Nucleus accumbens (tissue), 56 donors: ENCODE results near the gene MEF2A.
"Not testable (repeated sequence)": the region's sequence is repeated elsewhere in the genome, so short reads cannot be mapped to it uniquely, and the experiment has no call there.

Experiments used
- DNase-seq, 56 donors: peaks; one replicate each; lab custom pipeline; 2025; lab: John Stamatoyannopoulos, UW

MEF2A gene

DNA sequence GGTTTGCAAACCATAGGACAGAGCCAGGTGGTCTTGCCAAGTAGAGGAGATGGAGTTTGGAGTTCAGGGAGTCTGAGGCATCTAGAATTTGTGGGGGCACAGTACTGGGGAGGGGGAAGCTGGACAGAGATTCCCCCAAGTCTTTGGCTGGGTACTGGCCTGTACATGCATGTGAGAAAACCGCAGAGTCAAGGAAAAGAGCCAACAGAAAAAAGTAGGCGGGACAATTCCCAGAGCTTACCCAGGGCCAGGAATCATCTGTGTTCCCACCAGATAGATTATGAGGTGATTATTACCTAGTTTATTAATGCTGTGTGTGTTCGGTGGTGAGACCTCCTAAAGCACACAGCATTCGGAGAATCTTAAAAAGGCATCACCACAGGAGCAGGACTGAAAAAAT lies 156.1 kb downstream of the MEF2A start:
- DNase-seq: no peak

DNA sequence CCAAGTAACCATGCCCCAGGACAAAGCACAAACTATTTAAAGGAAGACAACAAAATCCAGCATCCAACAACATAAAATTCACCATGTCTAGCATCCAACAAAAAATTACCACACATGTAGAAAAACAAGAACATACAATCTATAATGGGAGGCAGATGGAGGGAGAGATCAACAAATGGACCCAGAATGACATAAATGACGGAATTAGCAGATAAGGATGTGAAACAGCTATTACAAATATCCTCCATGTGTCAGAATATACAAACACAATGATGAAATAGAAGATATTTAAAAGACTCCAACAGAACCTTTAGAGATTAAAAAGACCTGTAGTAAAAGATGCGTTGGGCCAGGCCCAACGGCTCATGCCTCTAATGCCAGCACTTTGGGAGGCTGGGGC lies 156.6 kb downstream of the MEF2A start:
- DNase-seq: no peak

DNA sequence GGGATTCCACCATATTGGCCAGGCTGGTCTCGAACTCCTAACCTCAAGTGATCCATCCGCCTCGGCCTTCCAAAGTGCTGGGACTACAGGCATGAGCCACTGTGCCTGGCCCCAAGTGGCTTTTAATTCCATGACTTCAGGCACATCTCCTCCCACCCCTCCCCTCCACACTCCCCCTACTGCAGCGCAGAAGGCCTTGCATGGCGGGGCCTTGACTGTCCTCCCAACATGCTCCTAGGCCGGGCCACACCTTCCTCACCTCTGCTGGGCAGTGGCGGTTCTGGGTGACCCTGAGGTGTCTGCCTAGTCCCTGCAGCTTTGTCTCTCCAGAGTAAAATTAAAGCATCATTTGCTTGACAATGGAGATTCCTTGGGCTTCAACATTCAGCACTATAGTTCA lies 160.5 kb downstream of the MEF2A start:
- no peak for DNase-seq

DNA sequence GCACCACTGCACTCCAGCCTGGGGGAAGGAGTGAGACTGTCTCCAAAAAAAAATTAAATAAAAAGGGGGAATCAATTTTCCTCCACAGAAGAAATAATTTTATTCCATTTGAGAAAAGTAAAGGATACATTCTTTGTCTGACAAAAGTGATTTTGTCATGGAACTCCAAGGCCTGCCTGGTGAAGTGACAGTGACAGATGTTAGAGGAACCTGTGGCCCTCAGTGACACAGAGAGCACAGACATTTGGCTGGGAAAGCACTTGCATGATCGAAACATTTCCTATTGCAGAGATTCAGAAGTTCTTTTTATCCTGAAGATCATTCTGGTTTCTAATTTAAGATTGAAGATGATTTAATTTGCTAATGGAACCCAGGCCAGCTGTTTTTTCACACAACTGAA lies 161.5 kb downstream of the MEF2A start:
- DNase-seq: no peak

DNA sequence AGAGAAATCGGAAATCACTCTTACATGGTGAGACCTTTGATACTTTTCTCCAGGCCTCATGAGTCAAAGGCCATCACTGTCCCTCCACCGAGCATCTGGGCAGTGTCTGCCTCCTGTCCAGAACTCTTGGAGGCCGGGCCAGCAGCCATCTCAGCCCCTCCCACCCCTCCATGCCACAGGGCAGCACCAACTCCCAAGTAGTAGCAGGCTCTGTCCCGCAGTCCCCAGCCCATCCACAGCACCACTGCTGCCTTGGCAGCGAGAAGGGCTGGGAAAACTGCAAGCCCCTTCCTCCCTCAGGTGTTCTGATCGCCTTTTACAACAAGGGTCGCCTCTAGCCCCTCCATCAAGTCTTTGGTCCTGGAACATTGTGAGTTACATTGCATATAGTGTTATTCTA lies 161.9 kb downstream of the MEF2A start:
- DNase-seq: no peak

DNA sequence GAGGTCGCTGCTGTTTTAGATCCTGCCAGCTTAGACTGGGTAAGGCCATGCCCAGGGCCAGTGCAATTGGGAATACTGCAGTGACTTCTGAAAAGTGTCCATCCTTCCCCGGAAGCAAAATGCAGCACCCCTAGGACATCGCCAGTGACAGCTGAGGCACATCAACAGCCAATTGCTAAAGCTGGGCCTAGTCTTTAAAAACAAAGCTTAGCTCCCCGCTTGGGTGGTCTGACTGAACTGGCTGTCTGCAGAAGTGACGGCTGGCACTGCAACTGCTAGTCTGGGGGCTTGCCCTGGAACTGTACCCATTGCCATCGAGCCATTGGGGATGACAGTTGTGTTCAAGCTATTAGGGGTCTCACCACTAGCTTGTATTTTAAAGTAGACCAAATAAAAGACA lies 163.1 kb downstream of the MEF2A start:
- no peak for DNase-seq

DNA sequence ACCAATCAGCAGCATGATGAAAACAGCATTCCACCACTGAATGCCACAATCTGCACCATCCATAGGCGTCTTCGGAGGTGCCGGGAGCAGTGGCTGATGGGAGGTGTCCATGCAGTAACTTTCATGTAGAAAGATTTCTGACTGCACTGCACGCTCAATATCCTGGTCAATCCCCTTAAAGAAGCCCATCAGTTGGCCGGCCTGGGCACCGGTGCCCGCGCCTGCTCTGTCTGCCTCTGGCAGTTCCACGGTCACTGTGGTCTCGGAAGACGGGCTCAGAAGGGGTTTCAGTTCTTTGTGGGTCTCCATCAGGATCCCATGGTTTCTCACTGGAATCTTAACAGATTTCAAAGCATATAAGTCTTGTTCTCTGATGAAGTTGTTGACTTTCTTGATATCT lies 163.5 kb downstream of the MEF2A start:
- DNase-seq: no peak

DNA sequence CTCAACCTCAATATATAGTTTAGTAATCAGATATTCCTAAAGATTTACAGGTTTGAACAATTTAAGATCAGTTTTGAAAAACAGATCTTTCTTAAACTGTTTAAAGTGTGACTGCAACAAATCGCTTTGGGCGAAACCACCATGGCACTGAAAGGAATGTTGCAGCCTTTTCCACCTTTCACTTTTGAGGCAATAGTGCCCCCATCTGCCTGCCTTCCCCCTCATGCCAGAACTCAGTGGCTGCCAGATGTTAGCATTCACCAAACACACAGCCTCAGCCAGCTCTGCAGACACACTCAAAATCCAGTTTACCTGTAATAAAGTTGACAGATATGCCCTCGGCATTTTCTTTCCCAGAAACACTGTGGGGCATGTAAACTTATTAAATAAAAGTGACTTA lies 164.1 kb downstream of the MEF2A start:
- DNase-seq: peak in 26 of 56 donors; percentile 6 to 53 (median 34)

DNA sequence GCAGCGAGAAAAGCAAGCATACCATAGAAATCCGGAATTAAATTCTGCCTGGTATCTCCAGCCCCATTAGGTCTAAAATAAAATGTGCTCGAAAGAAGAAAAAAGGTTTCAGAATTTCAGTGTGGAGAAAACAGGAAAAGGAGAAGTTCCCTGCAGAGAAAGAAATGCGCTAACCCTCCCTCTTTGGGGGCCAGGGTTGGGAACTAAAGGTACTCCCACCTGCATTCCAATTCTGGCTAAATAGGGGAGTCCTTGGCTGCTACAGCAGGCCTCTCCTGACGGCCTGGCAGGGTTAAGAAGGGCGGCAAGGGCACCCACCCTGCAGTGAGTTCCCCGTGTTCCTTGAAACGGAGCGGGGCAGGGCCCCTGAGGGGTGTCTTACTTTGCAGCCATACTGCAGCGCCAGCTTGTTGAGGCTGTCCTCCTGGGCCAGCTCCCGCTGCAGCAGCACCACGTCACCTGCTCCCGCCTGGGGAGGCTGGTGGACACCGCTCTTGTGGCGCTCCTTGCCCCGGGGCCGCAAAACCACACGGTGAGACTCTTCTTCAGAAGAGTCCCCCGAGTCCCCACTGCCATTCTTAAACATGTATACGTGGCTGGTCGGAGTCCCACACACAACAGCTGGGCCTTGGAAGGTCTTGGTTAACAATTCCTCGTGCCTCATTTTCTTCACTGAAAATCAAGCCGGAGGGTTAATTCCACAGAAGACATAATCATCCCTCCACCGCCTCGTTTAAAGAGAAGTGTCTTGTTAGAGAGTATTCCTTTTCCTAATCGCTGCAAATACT lies 165.7 kb downstream of the MEF2A start:
- DNase-seq: no peak

DNA sequence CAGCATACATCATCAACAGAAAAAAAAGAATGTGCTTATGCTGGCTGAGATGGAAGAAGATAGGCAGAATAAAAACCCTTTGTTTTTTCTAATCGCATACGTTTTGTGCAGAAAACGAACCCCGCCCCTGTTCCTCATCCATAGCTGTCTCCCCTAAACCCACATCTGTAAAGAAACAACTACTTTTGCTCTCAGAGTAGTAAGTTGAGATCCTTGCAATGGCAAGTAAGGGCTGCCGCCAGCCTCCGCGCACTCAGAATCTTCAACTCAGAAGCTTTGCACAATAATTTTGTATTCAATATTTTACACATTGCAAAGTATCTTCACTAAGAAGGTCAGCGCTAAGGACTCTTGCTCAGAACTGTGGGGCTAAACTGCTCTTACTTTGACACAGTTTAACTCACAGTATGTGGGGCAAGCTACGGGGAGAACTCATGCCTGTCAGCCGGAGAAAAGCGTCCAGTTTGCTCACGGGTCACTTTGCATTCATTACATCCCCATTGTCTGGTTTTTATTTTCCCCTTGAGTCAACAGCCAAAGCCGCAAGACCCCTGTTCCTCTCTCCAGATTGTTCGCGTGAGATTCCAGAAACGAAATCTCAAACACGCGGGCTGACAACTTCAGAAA lies 166.5 kb downstream of the MEF2A start:
- peak in 1 of 56 donors; percentile 37 for DNase-seq

DNA sequence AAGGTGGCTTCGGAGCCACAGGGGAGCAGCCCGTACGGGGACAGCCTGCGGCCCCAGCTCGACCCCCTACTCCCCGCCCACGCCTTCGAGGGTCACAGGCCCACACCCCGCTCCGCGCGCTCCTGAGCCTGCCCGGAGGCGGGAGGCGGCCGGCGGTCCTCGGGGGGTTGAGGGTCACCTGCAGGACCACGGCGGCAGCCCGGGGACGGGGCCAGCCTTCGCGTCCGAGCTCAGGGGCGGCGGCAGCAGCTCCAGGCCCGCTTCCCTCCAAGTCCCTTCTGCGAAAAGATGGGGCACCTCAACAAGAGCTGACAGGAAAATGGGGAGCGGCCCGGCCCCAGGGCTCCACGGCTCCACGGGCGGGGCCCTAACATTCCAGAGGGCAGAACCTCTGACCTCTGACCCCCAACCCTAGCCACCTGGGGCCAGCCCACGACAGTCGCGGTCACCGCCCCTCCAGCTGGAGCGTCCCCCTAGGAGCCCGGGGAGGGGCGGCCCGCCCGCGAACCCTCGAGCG lies 167.0 kb downstream of the MEF2A start:
- peak in 8 of 56 donors; percentile 44 to 86 (median 50) for DNase-seq

DNA sequence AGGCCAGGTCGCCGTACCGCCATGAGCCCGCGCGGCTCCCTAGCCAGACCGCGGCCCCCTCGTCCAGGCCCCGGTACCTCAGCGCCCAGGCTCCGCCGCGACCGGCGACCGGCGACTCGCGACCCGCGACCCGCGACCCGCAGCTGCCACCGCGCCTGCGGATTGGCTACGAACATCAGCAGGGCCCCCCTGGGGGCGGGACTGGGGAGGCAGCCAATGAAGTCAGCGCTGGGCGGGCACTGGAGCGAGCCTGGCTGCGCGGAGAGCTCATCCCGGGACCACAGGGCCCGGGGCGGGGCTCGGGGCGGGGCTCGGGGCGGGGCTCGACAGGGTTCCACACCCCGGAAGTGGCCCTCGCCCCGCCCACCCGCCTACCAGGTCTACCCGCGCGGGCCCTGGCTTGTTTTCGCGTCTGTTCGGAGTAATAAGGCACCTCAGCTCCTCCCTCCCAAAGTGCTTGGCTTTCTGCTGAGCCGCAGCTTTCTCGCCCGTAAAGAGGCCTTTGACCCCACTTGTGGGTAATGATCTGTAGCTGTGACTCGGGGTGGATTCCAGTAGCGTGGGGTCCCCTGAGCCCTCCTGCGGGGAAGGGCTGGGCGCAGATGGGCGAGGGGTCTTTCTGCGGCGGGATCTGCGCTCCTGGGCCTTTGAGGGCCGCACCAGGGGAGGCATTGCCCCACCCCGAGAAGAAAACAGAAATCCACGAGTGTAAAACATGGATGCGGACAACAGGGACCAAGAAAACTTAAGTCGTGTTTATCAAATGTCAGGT lies 167.7 kb downstream of the MEF2A start, which contains the start of gene LYSMD4:
TSS of gene LYSMD4 (minus strand) at position 170 of the 772 bp plus-strand sequence. CDS start 1,438 bp downstream, outside the sequence.
- DNase-seq: peak; percentile 54 to 99 (median 96)

DNA sequence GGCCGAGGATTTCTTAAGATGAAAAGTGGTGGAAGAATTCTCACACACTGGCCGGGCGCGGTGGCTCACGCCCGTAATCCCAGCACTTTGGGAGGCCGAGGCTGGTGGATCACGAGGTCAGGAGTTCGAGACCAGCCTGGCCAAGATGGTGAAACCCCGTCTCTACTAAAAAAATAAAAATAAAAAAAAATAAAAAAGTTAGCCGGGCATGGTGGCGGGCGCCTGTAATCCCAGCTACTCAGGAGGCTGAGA lies 168.2 kb downstream of the MEF2A start:
- not testable (repeated sequence) for DNase-seq

DNA sequence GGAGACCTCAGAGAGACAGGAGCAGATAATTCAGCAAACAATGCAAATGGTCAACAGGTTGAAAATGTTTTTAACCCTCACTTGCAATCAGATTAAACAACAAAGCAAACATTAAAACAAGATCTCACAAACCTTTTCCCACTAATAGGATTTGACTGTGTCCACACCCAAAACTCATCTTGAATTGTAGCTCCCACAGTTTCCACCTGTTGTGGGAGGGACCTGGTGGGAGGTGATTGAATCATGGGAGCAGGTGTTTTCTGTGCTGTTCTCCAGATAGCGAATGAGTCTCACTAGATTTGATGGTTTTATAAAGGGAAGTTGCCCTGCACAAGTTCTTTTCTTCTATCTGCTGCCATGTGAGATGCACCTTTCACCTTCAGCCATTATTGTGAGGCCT lies 168.8 kb downstream of the MEF2A start:
- DNase-seq: peak in 8 of 56 donors; percentile 8 to 50 (median 24)

DNA sequence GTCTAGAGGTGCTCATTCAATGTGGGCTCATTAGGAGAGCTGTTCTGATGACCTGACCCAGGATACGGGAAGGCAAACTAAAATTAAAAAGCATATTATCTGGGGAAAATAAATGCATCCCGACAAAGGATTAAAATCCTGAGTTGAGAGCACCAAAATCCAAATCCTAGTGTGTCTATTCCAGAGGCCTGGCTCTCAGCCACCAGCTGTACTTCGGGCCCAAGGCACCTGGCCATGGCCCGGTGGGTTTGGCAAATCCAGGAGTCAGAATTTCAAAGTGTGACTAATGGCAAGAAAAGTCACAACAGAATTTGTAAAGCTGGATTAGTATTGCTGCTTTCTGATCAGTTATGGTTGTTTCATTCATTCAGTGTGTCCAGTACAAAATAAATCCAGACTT lies 170.1 kb downstream of the MEF2A start:
- DNase-seq: no peak

DNA sequence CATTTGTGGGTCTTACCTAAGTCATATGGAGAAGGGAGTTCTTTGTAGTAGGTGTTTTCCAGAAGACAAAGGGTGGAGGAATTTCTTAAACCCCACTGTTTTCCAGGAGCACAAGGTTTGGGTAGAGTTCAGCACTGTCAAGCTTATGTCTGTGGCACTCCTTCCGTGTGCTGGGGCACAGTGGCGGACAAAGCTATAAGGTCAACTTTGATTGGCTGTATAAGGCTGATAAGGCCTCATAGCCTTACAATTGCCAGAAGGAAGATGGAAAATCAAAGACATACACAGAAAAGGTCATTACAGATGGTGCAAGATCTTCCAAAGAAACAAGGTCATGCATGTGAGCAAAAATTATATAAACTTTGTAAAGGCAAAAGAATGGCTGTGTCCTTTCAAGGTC lies 170.9 kb downstream of the MEF2A start:
- no peak for DNase-seq

DNA sequence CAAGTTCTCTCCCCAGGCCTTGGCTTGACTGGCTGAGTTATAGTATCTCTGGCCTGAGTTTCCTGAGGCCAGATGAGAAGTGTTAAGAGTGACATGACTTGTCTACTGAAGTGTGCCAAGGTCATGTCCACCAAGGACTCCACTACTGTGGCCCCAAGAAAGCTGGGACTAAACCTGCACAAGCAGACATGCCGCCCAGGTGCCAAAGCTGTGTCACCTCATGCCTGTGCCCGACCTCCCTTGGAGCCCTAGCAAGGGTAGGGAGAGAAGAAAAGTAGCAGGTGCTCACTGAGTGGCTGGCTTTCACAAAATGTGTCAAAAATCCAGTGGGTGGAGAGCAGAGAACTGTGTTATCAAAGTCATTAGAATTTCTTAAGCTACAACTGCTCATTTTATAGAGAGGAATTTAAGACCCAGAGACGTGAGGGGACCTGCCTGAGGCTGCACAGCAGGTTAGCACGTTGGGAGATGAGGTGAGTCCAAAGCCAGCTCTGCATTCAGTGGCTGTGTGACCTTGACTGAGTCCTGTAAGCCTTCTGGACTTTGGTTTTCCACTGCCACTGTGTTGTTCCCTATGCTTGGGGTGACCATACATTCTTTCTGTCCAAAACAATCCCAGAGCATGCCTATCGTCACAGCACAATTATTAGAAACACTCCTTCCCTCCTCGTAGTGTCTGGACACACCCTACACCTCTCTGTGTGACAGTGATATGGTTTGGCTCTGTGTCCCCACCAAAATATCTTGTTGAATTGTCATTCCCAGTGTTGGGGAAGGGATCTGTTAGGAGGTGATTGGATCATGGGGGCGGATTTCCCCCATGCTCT lies 172.4 kb downstream of the MEF2A start:
- no peak for DNase-seq

DNA sequence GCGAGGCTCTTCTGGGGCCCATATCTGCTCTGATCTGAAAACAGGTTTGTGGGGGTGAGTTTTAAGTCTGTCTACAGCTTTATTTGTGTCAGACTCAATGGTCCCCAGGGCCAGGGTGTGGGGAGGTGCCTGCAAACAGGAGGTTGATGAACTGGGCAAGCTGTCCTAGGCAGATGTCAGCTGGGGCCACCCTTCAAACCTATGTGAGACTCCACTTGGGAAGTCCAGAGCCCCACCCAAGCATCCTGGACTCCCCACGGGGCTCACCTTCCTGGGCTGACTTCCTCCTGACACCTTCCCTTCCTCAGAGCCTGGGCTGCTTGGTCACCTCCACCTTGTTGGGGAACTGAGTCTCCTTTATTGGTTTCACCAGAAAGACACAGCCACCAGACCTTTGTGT lies 176.1 kb downstream of the MEF2A start:
- no peak for DNase-seq

DNA sequence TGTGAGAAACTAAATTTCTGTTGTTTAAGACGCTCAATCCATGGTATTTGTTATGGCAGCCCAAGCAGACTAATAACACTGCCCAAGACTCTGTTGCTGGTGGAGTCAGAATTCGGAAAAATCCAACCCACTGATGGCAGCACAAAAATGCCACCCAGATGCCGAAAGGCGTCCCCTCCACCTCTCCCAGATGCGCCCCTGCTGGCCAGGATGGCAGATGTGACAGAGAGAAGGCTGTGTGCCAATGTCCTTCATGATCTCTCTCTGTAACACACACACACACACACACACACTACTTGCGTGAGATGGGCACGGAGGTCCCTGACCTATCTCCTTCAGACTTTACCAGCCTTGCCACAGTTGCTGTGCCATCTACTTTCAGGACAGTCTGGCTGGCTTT lies 178.4 kb downstream of the MEF2A start:
- DNase-seq: no peak

DNA sequence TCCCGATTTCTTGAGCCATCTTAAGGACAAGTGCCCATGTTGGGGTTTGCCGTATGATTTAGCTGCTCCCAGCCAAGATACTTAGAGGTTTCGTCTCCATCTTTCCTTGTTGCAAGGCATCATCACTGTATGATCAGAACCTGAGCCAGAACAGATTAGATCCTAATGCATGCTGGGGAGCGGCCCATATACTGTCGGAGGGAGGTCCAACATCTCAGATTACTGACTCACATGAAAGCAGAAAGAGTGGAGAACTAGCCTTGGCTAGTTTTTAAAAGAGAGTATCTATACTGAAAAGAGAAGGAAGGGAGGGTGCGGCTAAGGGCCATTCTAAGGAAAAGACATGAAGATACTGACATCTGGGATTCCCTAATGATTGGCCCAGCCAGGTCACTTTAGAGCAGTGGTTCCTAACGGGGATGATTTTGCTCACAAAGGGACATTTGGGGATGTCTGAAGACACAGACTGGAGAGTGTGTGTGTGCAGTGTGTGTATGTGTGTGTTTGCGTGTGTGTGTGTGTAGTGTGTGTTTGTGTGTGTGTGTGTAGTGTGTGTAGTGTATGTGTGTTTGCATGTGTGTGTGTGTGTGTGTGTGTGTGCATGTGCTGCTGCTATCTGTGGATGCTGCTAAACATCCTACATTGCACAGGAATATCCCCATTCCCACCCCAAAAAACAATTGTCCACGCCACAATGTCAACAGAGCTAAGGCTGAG lies 179.7 kb downstream of the MEF2A start:
- no peak for DNase-seq
